PC-3 (cell line): Measurements from ENCODE around the gene TAC1. TPM values are rescaled to one million over a fixed set of nuclear protein-coding genes. Genes with fewer than 3 reads are reported as not detected.

Source experiments
- ATAC-seq: fragments of 200-7000 bp; cut with Tn5 transposase; 2 replicates; pipeline ENCODE4 v1.9.1; 2020; ENCODE audit warnings: mild to moderate bottlenecking, moderate library complexity
- BruUV-seq: library from RNA; stranded (reverse); fragments of 400-500 nt; replicated peaks from 2 replicates; lab custom pipeline; 2021; lab: Mats Ljungman, UMichigan
- CTCF ChIA-PET: fragments of 300-600 bp; sonication (Branson Sonifier 250); formaldehyde crosslinking; loops from one replicate; lab custom pipeline; 2022; ENCODE audit warnings: antibody characterized with exemption; lab: Charles Lee
- POLR2A ChIA-PET: fragments of 300-600 bp; sonication (Branson Sonifier 250); formaldehyde crosslinking; loops from one replicate; lab custom pipeline; 2022; ENCODE audit warnings: antibody characterized with exemption; ENCODE audit not compliant: unreplicated experiment; lab: Charles Lee
- DNase-seq: peaks from one replicate; pipeline ENCODE4 v3.0.0-alpha.2; 2015
- H2AFZ ChIP-seq: fragments of 300-600 bp; sonication (generic); 2 replicates; pipeline ENCODE4 v1.6.0; 2016; ENCODE audit warnings: antibody characterized with exemption, low read length
- H3F3A ChIP-seq: fragments of 300-600 bp; sonication (generic); one replicate; pipeline ENCODE4 v1.6.0; 2017; ENCODE audit warnings: antibody characterized with exemption, low read length, control low read depth, mild to moderate bottlenecking; ENCODE audit not compliant: unreplicated experiment
- H3K27ac ChIP-seq: fragments of 300-600 bp; sonication (generic); 2 replicates; pipeline ENCODE4 v1.5.1; 2016; ENCODE audit warnings: mild to moderate bottlenecking, low read length
- H3K27me3 ChIP-seq: fragments of 300-600 bp; sonication (generic); 2 replicates; pipeline ENCODE4 v1.6.1; 2016; ENCODE audit warnings: low read length, mixed read lengths
- H3K36me3 ChIP-seq: fragments of 300-600 bp; sonication (generic); 2 replicates; pipeline ENCODE4 v1.6.1; 2016; ENCODE audit warnings: low read depth, mixed run types, low read length, mixed read lengths
- H3K4me1 ChIP-seq: fragments of 300-600 bp; sonication (generic); 2 replicates; pipeline ENCODE4 v1.5.1; 2016; ENCODE audit warnings: low read length; ENCODE audit not compliant: insufficient read depth
- H3K4me2 ChIP-seq: fragments of 300-600 bp; sonication (generic); 2 replicates; pipeline ENCODE4 v1.6.0; 2016; ENCODE audit warnings: low read length
- H3K4me3 ChIP-seq: fragments of 300-600 bp; sonication (generic); 2 replicates; pipeline ENCODE4 v1.5.1; 2016; ENCODE audit warnings: mild to moderate bottlenecking, low read length, mixed read lengths
- H3K79me2 ChIP-seq: fragments of 300-600 bp; sonication (generic); 2 replicates; pipeline ENCODE4 v1.6.1; 2017; ENCODE audit warnings: low read length, mixed read lengths
- H3K9ac ChIP-seq: fragments of 300-600 bp; sonication (generic); 2 replicates; pipeline ENCODE4 v1.6.0; 2016; ENCODE audit warnings: mild to moderate bottlenecking, low read length
- H3K9me2 ChIP-seq: fragments of 300-600 bp; sonication (generic); replicated peaks from 2 replicates; pipeline ENCODE4 v1.6.1; 2016; ENCODE audit warnings: mixed run types, low read length, mixed read lengths
- H3K9me3 ChIP-seq: fragments of 300-600 bp; sonication (generic); 2 replicates; pipeline ENCODE4 v1.6.1; 2016; ENCODE audit warnings: low read length, mixed read lengths
- H4K20me1 ChIP-seq: fragments of 300-600 bp; sonication (generic); 2 replicates; pipeline ENCODE4 v1.6.1; 2016; ENCODE audit warnings: low read length, mixed read lengths
- EZH2 ChIP-seq: fragments of 300-600 bp; sonication (generic); IDR thresholded peaks from one replicate; pipeline ENCODE4 v1.6.1; 2017; ENCODE audit warnings: antibody characterized with exemption, mild to moderate bottlenecking, low read length; ENCODE audit not compliant: unreplicated experiment
- EZH2phosphoT487 ChIP-seq: fragments of 300-600 bp; sonication (generic); IDR thresholded peaks from 2 replicates; pipeline ENCODE4 v1.6.1; 2018; ENCODE audit warnings: mild to moderate bottlenecking, antibody characterized with exemption, low read length, borderline replicate concordance
- intact Hi-C: fragments of 100-400 bp; cut with micrococcal nuclease; formaldehyde crosslinking; loops from 2 replicates; pipeline ENCODE4 v1.9.0; 2023
- total RNA-seq: library from RNA; depleted of rRNA; stranded (reverse); fragments of >200 nt; gene quantifications from 2 replicates; pipeline ENCODE4 v1.2.3, GENCODE V29; 2014
- TF ChIP-seq, protein P1 (sequence below): fragments of 300-600 bp; sonication (generic); conservative IDR thresholded peaks from 2 replicates; pipeline ENCODE4 v1.5.1; 2017; ENCODE audit warnings: antibody characterized with exemption, low read depth, mild to moderate bottlenecking, low read length

TAC1 gene
- total RNA-seq, 1 experiment from 2014 or later, result not detected

DNA sequence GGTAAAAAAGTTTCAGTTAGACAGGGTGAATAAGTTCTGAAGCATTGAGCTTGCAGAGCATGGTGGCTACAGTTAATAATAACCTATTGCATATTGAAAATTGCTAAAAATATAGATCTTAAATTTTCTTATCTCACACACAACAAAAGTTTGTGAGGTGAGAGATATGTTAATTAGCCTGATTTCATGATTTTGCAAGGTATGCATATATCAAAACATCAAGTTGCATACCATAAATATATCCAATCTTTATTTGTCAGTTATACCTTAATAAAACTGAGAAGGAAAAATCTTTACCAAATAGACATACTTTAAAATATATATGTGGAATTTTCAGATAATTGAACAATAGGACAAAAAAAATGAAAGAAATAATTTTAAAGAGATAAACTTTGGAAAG is 16.6 kb downstream of the TAC1 start:
- Histone ChIP-seq H3K27ac (no peak overlapping the region), H3K4me2 (no peak overlapping the region), H3K9me3 (no peaks in the 10 kb centered on the region), H3K9me2 (no peaks in the 10 kb centered on the region), H4K20me1 (no peaks in the 10 kb centered on the region), H3K4me1 (no peaks in the 10 kb centered on the region), H2AFZ (no peak overlapping the region), H3K79me2 (no peaks in the 10 kb centered on the region), H3K4me3 (no peak overlapping the region), H3K27me3 (peaks cover 15% of the 10 kb centered on the region), H3K36me3 (no peaks in the 10 kb centered on the region), H3F3A (no peaks in the 10 kb centered on the region), H3K9ac (no peak overlapping the region)
- BruUV-seq, result no TSS peak
- ATAC-seq (no peak), DNase-seq (no peak)
- CTCF ChIA-PET, result no interaction called here
- intact Hi-C loops, result no loop called here
- TF ChIP-seq, protein P1, sequence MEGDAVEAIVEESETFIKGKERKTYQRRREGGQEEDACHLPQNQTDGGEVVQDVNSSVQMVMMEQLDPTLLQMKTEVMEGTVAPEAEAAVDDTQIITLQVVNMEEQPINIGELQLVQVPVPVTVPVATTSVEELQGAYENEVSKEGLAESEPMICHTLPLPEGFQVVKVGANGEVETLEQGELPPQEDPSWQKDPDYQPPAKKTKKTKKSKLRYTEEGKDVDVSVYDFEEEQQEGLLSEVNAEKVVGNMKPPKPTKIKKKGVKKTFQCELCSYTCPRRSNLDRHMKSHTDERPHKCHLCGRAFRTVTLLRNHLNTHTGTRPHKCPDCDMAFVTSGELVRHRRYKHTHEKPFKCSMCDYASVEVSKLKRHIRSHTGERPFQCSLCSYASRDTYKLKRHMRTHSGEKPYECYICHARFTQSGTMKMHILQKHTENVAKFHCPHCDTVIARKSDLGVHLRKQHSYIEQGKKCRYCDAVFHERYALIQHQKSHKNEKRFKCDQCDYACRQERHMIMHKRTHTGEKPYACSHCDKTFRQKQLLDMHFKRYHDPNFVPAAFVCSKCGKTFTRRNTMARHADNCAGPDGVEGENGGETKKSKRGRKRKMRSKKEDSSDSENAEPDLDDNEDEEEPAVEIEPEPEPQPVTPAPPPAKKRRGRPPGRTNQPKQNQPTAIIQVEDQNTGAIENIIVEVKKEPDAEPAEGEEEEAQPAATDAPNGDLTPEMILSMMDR, result no peak
- TF ChIP-seq EZH2, result no peak
- TF ChIP-seq EZH2phosphoT487, result no peak
- POLR2A ChIA-PET, result no interaction called here

DNA sequence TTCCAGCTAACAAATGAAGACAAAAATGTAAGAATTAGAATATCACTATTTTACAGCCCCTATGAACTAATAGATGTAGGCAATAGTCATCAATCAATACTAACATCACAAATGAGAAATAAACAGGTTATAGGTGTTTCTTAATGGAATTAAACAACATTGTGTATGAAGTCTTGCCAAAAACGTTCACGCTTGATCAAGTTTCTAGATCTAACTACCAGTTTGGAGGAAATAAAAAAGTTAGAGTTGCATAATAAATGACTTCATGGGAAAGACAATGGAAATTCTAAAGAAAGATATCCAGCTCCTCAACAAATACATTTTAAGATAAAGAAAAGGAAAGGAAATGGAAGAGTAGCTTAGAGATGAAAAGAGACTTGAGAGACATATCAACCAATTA is 19.7 kb downstream of the TAC1 start:
- Histone ChIP-seq H3K4me1 (no peaks in the 10 kb centered on the region), H3K27ac (no peak overlapping the region), H3K27me3 (peaks cover 20% of the 10 kb centered on the region), H3K36me3 (no peaks in the 10 kb centered on the region), H3K79me2 (no peaks in the 10 kb centered on the region), H3K4me2 (no peak overlapping the region), H3K9me2 (no peaks in the 10 kb centered on the region), H3K4me3 (no peak overlapping the region), H2AFZ (no peak overlapping the region), H4K20me1 (no peaks in the 10 kb centered on the region), H3K9me3 (no peaks in the 10 kb centered on the region), H3F3A (no peaks in the 10 kb centered on the region), H3K9ac (no peak overlapping the region)
- ATAC-seq (no peak), DNase-seq (no peak)
- intact Hi-C loops, result no loop called here
- CTCF ChIA-PET, result no interaction called here
- no TSS peak for BruUV-seq
- TF ChIP-seq EZH2 (no peak), EZH2phosphoT487 (no peak)
- POLR2A ChIA-PET, result no interaction called here

DNA sequence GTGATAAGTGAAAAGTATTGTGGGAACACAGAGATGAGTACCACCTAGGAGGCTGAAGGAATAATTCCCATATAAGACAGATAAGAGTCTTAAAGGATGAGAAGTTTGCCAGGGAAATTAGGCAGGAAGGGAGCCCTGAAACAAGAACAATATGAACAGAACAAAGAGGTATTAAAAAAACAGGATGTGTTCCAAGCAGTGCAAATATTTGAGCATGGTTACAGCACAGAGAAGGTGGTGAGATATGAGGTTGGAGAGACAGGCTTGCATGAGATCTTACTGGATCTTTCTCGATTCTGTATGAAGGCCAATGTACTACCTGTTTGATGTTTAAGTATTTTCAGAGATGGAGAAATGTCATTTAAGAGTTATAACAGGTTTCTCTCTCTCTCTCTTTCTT is 20.3 kb downstream of the TAC1 start:
- DNase-seq (no peak), ATAC-seq (no peak)
- H3K4me3 ChIP-seq, result no peak overlapping the region
- H3K9me2 ChIP-seq, result no peaks in the 10 kb centered on the region
- H3K4me1 ChIP-seq, result no peaks in the 10 kb centered on the region
- H3F3A ChIP-seq, result no peaks in the 10 kb centered on the region
- no peaks in the 10 kb centered on the region for H3K79me2 ChIP-seq
- intact Hi-C loops, result no loop called here
- BruUV-seq, result no TSS peak
- H3K27me3 ChIP-seq, result peaks cover 20% of the 10 kb centered on the region
- TF ChIP-seq, protein P1, result no peak
- no peak for TF ChIP-seq EZH2phosphoT487
- TF ChIP-seq EZH2, result no peak
- H3K9ac ChIP-seq, result no peak overlapping the region
- no peaks in the 10 kb centered on the region for H4K20me1 ChIP-seq
- H2AFZ ChIP-seq, result no peak overlapping the region
- ChIA-PET POLR2A (no interaction called here), CTCF (no interaction called here)
- no peaks in the 10 kb centered on the region for H3K36me3 ChIP-seq
- no peak overlapping the region for H3K27ac ChIP-seq
- H3K9me3 ChIP-seq, result no peaks in the 10 kb centered on the region
- H3K4me2 ChIP-seq, result no peak overlapping the region
